CD4-positive, alpha-beta T cell treated with Interleukin-6 at 100 ng/mL for 8 hours (primary cell): ENCODE data around the gene ERGIC2.
"Not testable (repeated sequence)": the region's sequence is repeated elsewhere in the genome, so short reads cannot be mapped to it uniquely, and the experiment has no call there.

Source experiments
- DNase-seq: peaks from one replicate; pipeline ENCODE4 v3.0.0-alpha.2; 2020; ENCODE audit warnings: mixed read lengths, low spot score

The ERGIC2 gene

DNA sequence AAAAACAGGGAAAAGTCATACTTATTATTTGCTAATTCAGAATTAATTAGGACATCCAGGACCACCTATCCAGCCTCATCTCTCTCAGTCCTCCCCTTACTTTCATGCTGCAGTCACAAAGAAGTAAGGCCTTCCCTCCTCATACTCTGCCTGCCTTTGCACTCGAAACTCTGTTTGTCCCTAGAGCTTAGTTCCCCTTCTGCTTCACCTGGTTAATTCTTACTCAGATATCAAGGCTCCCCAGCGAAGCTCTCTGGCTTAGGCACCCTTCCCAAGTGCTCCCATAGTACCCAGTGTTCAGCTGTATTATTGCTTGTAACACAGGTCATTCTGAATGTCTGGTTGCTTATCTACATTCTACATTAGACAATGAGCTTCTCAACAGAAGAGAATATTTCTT is 81.3 kb downstream of the ERGIC2 start:
- no peak for DNase-seq

DNA sequence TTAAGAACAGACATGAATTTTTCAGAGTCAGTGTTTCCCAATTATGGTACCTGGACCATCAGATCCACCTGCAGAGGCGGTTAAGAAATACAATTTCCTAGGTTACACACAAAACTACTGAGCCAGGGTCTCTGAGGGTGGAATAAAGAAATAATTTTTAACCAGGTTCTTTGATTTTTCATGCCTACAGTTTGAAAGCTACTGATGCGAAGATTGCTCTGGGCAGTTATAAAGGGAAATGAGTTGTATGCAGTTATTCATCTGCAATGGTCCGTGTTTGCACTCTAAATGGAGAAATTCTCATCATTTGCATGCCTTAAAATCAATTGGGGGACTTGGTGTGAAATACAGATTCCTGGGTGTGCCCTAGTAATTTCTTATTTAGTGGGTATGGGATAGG is 89.7 kb downstream of the ERGIC2 start:
- DNase-seq, result no peak

DNA sequence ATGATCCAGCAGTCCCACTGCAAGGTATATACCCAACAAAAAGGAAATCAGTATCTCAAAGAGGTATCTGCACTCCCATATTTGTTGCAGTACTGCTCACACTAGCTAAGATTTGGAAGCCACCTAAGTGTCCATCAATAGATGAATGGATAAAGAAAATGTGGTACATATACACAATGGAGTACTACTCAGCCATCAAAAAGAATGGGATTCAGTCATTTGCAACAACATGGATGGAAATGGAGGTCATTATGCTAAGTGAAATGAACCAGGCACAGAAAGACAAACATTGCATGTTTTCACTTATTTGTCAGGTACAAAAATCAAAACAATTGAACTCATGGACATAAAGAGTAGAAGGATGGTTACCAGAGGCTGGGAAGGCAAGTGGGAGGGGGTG is 90.5 kb downstream of the ERGIC2 start:
- not testable (repeated sequence) for DNase-seq

DNA sequence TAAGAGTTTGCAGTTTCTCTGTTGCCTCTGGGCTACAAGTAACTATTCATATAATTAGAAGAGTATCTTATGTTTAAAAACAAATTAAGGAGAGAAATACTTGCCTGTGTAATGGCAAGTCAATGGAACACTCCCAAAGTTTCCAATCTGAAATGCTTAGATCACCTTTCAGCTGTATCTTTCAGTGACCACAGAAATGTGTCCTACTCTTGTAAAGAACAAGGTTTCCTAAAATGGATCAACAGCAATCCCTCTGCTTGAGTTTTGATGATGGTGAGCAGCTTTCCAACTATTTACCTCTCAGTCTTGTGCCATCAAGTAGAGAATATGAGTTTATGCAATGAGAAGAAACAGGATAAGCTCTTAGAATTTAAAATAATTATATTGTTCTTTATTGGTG is 92.9 kb downstream of the ERGIC2 start:
- no peak for DNase-seq

DNA sequence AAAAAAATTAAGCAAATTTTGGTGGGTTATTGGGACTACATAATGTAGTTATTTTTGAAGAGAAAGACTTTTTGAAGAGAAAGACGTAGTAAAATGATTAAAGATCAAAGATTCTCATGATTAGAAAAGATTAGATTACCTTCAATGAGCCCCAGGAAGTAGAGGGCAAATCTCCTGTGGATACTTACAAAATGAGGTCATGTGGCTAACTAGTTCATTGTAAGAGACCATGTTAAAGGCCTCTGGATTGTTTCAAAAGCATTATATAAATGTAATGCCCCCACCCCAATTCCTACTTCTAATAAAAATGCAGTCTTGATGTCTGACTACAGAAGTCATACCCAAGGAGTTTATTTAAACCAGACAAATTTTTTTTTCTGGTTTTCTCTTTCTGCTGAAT is 93.3 kb downstream of the ERGIC2 start:
- no peak for DNase-seq
